ACC112 (cell line): ENCODE measurements around the gene ITPR2.

Experiments used
- H2AFZ ChIP-seq: fragments of 200-600 bp; sonication (generic); one replicate; pipeline ENCODE4 v1.6.0; 2017; ENCODE audit warnings: antibody characterized with exemption, low read length; ENCODE audit not compliant: unreplicated experiment
- H3K27ac ChIP-seq: fragments of 200-600 bp; sonication (generic); 2 replicates; pipeline ENCODE4 v1.5.1; 2014; ENCODE audit warnings: low read depth, mild to moderate bottlenecking, antibody characterized with exemption, low read length, moderate library complexity
- H3K27me3 ChIP-seq: fragments of 200-600 bp; sonication (generic); 2 replicates; pipeline ENCODE4 v1.6.1; 2014; ENCODE audit warnings: mild to moderate bottlenecking, antibody characterized with exemption, low read length, moderate library complexity, mixed read lengths; ENCODE audit not compliant: insufficient read depth
- H3K36me3 ChIP-seq: fragments of 200-600 bp; sonication (generic); 2 replicates; pipeline ENCODE4 v1.6.1; 2016; ENCODE audit warnings: mild to moderate bottlenecking, antibody characterized with exemption, low read length, moderate library complexity, mixed read lengths; ENCODE audit not compliant: insufficient read depth
- H3K4me1 ChIP-seq: fragments of 200-600 bp; sonication (generic); one replicate; pipeline ENCODE4 v1.6.1; 2016; ENCODE audit warnings: low read length, mixed read lengths; ENCODE audit not compliant: insufficient read depth, unreplicated experiment, control insufficient read depth
- H3K4me3 ChIP-seq: fragments of 200-600 bp; sonication (generic); 2 replicates; pipeline ENCODE4 v1.5.1; 2014; ENCODE audit warnings: mild to moderate bottlenecking, low read depth, low read length
- H3K79me2 ChIP-seq: fragments of 200-600 bp; sonication (generic); one replicate; pipeline ENCODE4 v1.6.0; 2016; ENCODE audit warnings: low read length; ENCODE audit not compliant: control insufficient read depth, unreplicated experiment, insufficient read depth

Gene ITPR2

DNA sequence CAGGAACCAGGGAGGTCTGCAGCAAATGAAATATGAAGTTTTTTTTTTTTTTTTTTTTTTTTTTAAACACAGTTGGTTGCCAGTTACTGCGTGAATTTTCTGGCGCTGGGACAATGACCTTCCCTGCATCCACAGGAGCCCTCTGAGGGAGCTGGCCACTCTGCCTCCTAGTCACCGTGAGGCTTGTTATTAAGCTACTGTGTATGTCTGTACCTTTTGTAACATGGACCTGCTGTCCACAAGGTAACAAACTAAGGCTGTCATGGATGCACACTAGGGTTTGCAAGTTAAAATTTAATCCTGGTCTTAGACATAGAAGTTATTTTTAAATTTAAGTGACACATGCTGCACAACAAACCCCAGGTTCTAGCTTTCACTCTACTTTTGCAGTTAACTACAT is 426.6 kb downstream of the ITPR2 start:
- Histone ChIP-seq H3K36me3 (no peaks in the 10 kb centered on the region), H3K4me3 (no peak overlapping the region), H3K79me2 (no peaks in the 10 kb centered on the region), H3K4me1 (no peaks in the 10 kb centered on the region), H3K27me3 (no peaks in the 10 kb centered on the region), H3K27ac (no peak overlapping the region), H2AFZ (no peak overlapping the region)

DNA sequence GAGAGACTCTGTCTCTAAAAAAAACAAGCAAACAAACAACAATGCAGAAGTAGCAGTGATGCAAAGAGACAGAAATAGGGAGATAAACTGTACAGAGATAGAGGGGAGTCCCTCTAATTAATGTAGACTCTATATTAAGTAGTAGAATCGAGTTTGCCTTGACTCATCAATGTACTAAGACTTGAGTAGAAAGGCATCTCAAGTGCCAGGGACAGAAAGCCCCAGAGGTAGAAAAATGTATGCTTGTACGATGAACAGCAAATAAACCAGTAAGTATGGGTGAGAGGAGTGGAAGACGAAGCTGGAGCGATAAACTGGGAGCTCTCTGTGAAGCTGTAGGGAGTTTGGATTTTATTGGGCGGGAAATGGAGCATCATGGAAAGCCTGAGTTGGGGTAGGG is 429.4 kb downstream of the ITPR2 start:
- H3K27ac ChIP-seq: no peak overlapping the region
- H3K79me2 ChIP-seq: no peaks in the 10 kb centered on the region
- no peaks in the 10 kb centered on the region for H3K36me3 ChIP-seq
- no peak overlapping the region for H3K4me3 ChIP-seq
- H3K27me3 ChIP-seq: no peaks in the 10 kb centered on the region
- H3K4me1 ChIP-seq: no peaks in the 10 kb centered on the region
- H2AFZ ChIP-seq: no peak overlapping the region

DNA sequence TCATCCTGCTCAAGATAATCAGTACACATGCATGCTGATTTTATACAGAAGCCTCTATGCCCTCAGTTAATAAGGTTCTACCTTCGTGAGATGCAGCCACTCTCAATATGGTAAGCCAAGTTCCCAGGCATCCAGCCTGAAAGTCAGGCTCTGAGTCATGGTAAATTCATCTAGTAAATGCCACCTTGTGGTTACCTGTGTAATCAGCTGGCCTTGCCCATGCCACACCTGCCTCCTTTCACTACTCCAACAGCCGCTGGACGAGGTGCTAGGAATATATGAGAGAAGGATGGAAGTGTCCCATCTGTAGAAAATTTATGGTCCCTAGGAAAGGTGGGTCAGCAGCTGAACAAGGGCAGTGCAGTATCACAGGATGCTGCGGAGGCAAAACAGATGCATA is 430.3 kb downstream of the ITPR2 start:
- no peak overlapping the region for H3K27ac ChIP-seq
- H3K36me3 ChIP-seq: no peaks in the 10 kb centered on the region
- H3K79me2 ChIP-seq: no peaks in the 10 kb centered on the region
- no peaks in the 10 kb centered on the region for H3K4me1 ChIP-seq
- H2AFZ ChIP-seq: no peak overlapping the region
- no peaks in the 10 kb centered on the region for H3K27me3 ChIP-seq
- H3K4me3 ChIP-seq: no peak overlapping the region

DNA sequence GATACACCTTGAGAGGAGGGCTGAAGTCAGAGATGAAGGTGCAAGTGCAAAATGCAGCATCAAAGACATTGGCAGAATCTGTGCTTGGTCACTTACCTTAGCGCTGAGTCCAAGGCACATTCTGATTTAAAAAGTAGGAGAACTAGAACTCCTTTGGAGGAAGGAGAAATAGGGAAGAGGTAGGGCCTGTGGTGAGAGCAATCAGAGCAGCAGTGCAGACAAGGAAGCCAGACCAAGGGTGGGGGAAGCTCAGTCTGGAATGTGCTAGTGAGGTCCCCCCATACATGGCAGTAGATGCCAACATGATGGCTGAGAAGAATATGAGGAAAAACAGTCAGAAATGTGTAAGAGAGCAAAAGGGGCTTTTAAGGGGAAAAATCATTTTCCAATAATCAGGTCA is 431.1 kb downstream of the ITPR2 start:
- H2AFZ ChIP-seq: no peak overlapping the region
- no peaks in the 10 kb centered on the region for H3K4me1 ChIP-seq
- no peak overlapping the region for H3K27ac ChIP-seq
- H3K4me3 ChIP-seq: no peak overlapping the region
- H3K79me2 ChIP-seq: no peaks in the 10 kb centered on the region
- H3K27me3 ChIP-seq: no peaks in the 10 kb centered on the region
- no peaks in the 10 kb centered on the region for H3K36me3 ChIP-seq

DNA sequence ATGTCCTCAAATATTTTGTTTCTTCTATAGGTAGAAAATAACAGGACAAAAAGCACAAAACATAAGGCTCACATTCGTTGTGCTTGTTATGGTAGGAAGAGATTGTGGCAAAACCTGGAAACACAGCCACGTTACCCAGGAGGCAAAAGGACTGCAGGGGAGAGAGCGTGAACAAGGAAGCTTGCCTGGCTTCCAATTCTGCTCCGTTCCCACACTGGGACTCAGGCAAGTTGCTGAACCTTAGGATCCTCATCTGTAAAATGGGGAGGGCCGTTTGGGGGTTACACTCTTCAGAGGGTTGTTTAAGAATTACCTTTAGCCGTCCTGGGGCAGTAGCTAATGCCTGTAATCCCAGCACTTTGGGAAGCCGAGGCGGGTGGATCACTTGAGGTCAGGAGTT is 432.4 kb downstream of the ITPR2 start:
- no peaks in the 10 kb centered on the region for H3K4me1 ChIP-seq
- H3K36me3 ChIP-seq: no peaks in the 10 kb centered on the region
- H3K79me2 ChIP-seq: no peaks in the 10 kb centered on the region
- H3K27me3 ChIP-seq: no peaks in the 10 kb centered on the region
- H3K27ac ChIP-seq: no peak overlapping the region
- H3K4me3 ChIP-seq: no peak overlapping the region
- no peak overlapping the region for H2AFZ ChIP-seq

DNA sequence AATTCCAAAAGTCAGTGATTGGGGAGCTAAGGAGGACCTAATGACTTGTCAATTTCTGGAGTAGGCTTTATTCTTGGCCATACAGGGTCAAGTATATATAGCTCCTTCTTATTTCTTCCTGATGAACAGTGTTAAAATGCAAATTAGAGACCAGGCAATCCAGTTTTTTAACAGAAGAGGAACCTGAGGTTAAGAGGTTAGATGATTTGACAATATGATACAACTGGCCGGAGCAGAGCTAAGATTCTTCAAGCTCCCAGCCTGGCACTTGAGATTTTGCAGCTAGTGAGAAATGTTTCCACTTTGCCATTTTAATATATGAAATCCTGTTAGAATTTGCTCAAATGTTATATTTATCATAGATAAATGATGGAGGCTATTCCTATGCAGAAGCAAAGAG is 433.6 kb downstream of the ITPR2 start:
- no peaks in the 10 kb centered on the region for H3K36me3 ChIP-seq

DNA sequence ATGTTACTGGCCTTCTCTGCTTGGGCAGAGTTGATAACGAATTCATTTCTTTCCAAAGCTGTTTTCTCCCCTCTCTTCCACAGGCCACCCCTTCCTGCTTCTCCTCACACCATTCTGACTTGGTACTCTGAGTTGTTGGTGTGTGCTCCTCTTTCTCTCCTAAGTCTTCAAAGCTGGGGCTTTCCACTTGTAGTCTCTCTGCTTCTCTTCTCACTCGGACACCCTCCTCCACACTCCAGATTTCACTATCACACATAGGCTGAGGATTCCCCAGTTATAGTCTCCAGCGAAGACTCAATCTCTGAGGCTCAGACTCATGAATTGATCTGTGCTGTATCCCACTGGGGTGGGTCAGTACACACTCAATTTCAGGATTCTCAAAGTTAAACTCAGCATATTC is 436.6 kb downstream of the ITPR2 start:
- Histone ChIP-seq H3K27me3 (no peaks in the 10 kb centered on the region), H3K4me1 (no peaks in the 10 kb centered on the region), H3K36me3 (no peaks in the 10 kb centered on the region), H3K27ac (no peak overlapping the region), H2AFZ (no peak overlapping the region), H3K79me2 (no peaks in the 10 kb centered on the region), H3K4me3 (no peak overlapping the region)

More for the DNA sequence above, 433.6 kb downstream of the ITPR2 start:
- no peak overlapping the region for H3K27ac ChIP-seq
- no peak overlapping the region for H3K4me3 ChIP-seq
- H3K27me3 ChIP-seq: no peaks in the 10 kb centered on the region
- no peak overlapping the region for H2AFZ ChIP-seq
- no peaks in the 10 kb centered on the region for H3K4me1 ChIP-seq
- no peaks in the 10 kb centered on the region for H3K79me2 ChIP-seq

DNA sequence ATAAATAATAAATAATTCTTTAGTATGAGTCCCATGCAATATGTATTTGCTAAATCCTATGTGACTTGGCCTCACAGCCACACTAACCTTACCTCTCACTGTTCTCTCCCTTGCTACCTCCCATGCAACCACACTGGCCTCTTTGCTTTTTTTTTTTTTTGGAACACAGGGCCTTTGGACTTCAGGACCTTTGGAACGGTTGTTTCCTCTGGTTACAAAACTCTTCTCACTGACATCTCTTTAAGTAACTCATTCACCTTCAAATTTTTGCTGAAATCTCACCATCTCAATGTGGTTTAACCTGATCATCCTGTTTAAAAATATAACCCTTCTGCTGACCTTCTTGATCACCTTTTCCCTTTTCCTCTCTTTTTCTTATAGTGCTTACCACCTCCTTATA is 443.7 kb downstream of the ITPR2 start:
- H3K36me3 ChIP-seq: 0 out of 2 replicates have a peak, but pooled peaks cover 3% of the 10 kb centered on the region
- H3K27me3 ChIP-seq: no peaks in the 10 kb centered on the region
- no peak overlapping the region for H2AFZ ChIP-seq
- no peaks in the 10 kb centered on the region for H3K79me2 ChIP-seq
- no peaks in the 10 kb centered on the region for H3K4me1 ChIP-seq
- H3K27ac ChIP-seq: no peak overlapping the region
- H3K4me3 ChIP-seq: no peak overlapping the region

DNA sequence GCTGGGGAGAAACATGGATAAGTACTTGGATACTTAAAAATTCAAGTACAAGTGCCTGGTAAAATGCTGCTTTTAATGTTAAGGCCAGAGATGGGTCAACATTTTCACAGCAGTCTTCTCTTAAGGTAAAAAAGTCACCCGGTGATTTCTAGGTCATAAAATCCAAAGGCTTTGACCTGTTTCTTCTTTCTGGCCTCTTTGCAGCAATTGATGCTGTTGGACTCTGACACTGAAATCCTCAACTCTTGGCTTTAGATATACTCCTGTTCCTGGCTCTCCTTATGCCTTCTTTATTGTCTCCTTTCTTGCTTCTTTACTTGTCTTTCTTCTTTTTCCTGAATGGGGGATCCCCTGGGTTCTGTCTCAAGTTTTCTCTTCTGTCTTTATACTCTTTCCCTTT is 448.5 kb downstream of the ITPR2 start:
- Histone ChIP-seq H3K36me3 (0 out of 2 replicates have a peak, but pooled peaks cover 3% of the 10 kb centered on the region), H3K4me1 (no peaks in the 10 kb centered on the region), H3K27me3 (no peaks in the 10 kb centered on the region), H3K4me3 (no peak overlapping the region), H2AFZ (no peak overlapping the region), H3K79me2 (no peaks in the 10 kb centered on the region), H3K27ac (no peak overlapping the region)

DNA sequence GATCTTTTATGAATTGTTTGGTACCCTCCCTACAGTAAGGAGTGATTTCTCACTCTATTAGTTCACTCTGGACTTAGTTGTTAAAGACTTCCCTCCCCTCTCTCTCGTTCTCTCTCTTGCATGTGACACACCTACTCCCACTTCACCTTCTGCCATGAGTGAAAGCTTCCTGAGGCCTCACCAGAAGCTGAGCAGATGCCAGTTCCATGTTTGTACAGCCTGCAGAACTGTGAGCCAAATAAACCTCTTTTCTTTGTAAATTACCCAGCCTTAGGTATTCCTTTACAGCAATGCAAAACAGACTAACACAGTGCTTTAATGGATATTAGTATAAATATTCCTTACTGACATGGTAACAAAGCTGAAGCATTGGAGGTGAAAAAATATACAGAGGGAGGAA is 450.0 kb downstream of the ITPR2 start:
- no peaks in the 10 kb centered on the region for H3K27me3 ChIP-seq
- no peaks in the 10 kb centered on the region for H3K79me2 ChIP-seq
- H2AFZ ChIP-seq: no peak overlapping the region
- H3K36me3 ChIP-seq: 0 out of 2 replicates have a peak, but pooled peaks cover 3% of the 10 kb centered on the region
- no peaks in the 10 kb centered on the region for H3K4me1 ChIP-seq
- H3K27ac ChIP-seq: no peak overlapping the region
- H3K4me3 ChIP-seq: no peak overlapping the region

DNA sequence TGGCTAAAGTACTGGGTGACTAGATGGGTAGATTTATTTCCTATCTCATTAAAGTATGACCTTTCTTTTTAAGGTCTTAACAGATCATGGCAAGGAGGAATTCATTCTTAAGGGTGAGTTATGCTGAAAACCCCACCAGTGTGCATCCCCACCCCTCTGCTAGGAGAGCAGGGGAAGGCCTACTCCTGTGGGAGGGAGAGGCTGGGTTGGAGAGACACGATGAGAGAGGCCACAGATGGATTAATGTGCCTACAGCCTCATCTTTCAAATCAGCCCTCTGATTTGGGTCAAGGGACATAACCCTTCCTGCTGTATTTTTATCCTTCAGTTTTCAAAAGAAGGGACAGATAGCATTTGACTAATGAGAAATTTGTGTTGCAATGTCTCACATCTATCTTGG is 452.1 kb downstream of the ITPR2 start:
- Histone ChIP-seq H3K4me3 (no peak overlapping the region), H3K27ac (no peak overlapping the region), H3K36me3 (0 out of 2 replicates have a peak, but pooled peaks cover 3% of the 10 kb centered on the region), H3K4me1 (no peaks in the 10 kb centered on the region), H3K79me2 (no peaks in the 10 kb centered on the region), H3K27me3 (no peaks in the 10 kb centered on the region), H2AFZ (no peak overlapping the region)
